Sigmoid colon (tissue), 7 donors: ENCODE measurements around the gene WNT6. TPM values are rescaled to one million over a fixed set of nuclear protein-coding genes. Genes with fewer than 3 reads are reported as not detected.

Experiments used
- DNase-seq: peaks from one replicate; pipeline ENCODE4 v3.0.0-alpha.2; 2019
- H3K27ac ChIP-seq, 4 donors: fragments of 200-600 bp; sonication (generic); one replicate each; pipeline ENCODE4 v1.5.1; 2016 to 2019; ENCODE audit warnings: mild to moderate bottlenecking in 1 of 4
- H3K27me3 ChIP-seq, 3 donors: fragments of 200-600 bp; sonication (generic); one replicate each; pipeline ENCODE4 v1.5.1; 2019; ENCODE audit warnings: mild to moderate bottlenecking in 1 of 3
- H3K36me3 ChIP-seq, 4 donors: fragments of 200-600 bp; sonication (generic); one replicate each; pipeline ENCODE4 v1.5.1; 2016 to 2019
- H3K4me1 ChIP-seq, 4 donors: fragments of 200-600 bp; sonication (generic); one replicate each; pipeline ENCODE4 v1.5.1; 2017 to 2019
- H3K4me3 ChIP-seq, 4 donors: fragments of 200-600 bp; sonication (generic); one replicate each; pipeline ENCODE4 v1.5.1; 2017 to 2019; ENCODE audit warnings: mild to moderate bottlenecking in 2 of 4, moderate library complexity in 1 of 4
- H3K9me3 ChIP-seq, 4 donors: fragments of 200-600 bp in 3 of 4; sonication (generic) in 3 of 4; one replicate each; pipeline versions ENCODE4 v1.5.1 to v1.6.1; 2013 to 2019
- EP300 ChIP-seq, 4 donors: sonication (generic); formaldehyde crosslinking; IDR thresholded peaks; one replicate each; pipeline ENCODE4 v1.6.1; 2017; ENCODE audit warnings: antibody characterized with exemption in 4 of 4
- POLR2A ChIP-seq, 2 donors: fragments of 450-650 bp; IDR thresholded peaks; one replicate each; pipeline ENCODE4 v1.6.1; 2016; ENCODE audit warnings: antibody characterized with exemption in 2 of 2, mild to moderate bottlenecking in 2 of 2, moderate library complexity in 2 of 2
- POLR2AphosphoS5 ChIP-seq, 4 donors: sonication (generic); formaldehyde crosslinking; IDR thresholded peaks; one replicate each; pipeline ENCODE4 v1.6.1; 2017; ENCODE audit warnings: antibody characterized with exemption in 4 of 4
- WGBS, 2 donors: extraction: QIAGEN DNeasy Blood & Tissue Kit; methylation state at CpG; one replicate each; pipeline ENCODE4 v1.1.7; 2013; 5-methylcytosine and 5-hydroxymethylcytosine counted together
- intact Hi-C: fragments of 100-400 bp; cut with DNase I; formaldehyde crosslinking; loops from one replicate; pipeline ENCODE4 v1.15.1; 2023
- polyA plus RNA-seq, 3 donors: library from polyadenylated mRNA; stranded (reverse); fragments of 200-250 nt; gene quantifications; one replicate each; pipeline ENCODE4 v1.2.3, GENCODE V29; 2013
- total RNA-seq, 4 donors: library from RNA; depleted of rRNA; stranded (reverse); fragments of >200 nt; gene quantifications; one replicate each; pipeline ENCODE4 v1.1.0, GENCODE V29; 2016
- TF ChIP-seq, protein P1 (sequence below), 4 experiments: fragments of 450-650 bp in 3 of 4; fragments of 200-600 bp in 1 of 4; IDR thresholded peaks; one replicate each; pipeline ENCODE4 v1.5.1; 2016 to 2019; ENCODE audit warnings: antibody characterized with exemption in 4 of 4, mild to moderate bottlenecking in 3 of 4, moderate library complexity in 2 of 4
- donor health status: healthy with polysubstance abuse.
- donor health status: Bipolar disorder and iron deficiency.
- donor health status: healthy.

WNT6 gene
- total and polyA plus RNA-seq, 7 donors, result 1.5 to 3.9 (median 2.9) TPM; not detected in 2

- H3K4me3 ChIP-seq, result no peak overlapping the region
- H3K4me1 ChIP-seq, result peaks cover 0 to 16% (median 13%) of the 10 kb centered on the region in 4 donors
- intact Hi-C loops, result no loop called here
- WGBS, 2 donors, result 41 to 55% methylated on average over 12 of the region's 12 CpGs
- peaks cover 8 to 34% (median 28%) of the 10 kb centered on the region in 3 donors for H3K27me3 ChIP-seq
- DNase-seq, result no peak
- H3K36me3 ChIP-seq, result no peaks in the 10 kb centered on the region
- no peaks in the 10 kb centered on the region for H3K9me3 ChIP-seq
- no peak overlapping the region for H3K27ac ChIP-seq
- TF ChIP-seq POLR2AphosphoS5 (IDR thresholded peaks at IDR 0.05), result no peak
- no peak for TF ChIP-seq POLR2A (IDR thresholded peaks at IDR 0.05)
- TF ChIP-seq EP300 (IDR thresholded peaks at IDR 0.05), result no peak
- TF ChIP-seq, protein P1, sequence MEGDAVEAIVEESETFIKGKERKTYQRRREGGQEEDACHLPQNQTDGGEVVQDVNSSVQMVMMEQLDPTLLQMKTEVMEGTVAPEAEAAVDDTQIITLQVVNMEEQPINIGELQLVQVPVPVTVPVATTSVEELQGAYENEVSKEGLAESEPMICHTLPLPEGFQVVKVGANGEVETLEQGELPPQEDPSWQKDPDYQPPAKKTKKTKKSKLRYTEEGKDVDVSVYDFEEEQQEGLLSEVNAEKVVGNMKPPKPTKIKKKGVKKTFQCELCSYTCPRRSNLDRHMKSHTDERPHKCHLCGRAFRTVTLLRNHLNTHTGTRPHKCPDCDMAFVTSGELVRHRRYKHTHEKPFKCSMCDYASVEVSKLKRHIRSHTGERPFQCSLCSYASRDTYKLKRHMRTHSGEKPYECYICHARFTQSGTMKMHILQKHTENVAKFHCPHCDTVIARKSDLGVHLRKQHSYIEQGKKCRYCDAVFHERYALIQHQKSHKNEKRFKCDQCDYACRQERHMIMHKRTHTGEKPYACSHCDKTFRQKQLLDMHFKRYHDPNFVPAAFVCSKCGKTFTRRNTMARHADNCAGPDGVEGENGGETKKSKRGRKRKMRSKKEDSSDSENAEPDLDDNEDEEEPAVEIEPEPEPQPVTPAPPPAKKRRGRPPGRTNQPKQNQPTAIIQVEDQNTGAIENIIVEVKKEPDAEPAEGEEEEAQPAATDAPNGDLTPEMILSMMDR (IDR thresholded peaks at IDR 0.05), result no peak
Observed at GRCh38 chr2:218885981-218886947, 26.7 kb downstream of the WNT6 start.

DNA sequence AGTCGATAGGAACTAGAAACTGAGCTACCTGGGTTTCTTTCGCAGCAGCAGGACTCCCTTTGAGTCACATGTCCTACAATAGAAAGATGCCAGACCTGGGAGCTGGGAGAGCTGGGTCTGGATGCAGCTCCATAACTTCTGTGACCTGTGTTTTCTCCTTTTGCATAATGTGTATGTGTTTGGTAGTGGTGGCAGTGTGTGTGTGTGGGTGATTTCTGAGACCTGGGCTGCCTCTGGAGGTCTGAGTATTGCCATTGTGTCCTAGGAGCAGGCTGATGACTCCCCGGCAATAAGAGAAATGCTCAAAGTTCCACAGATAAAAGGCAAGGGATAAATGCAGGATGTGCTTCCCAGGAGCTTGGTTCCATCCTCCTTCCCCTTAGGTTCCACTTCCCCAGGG is 27.5 kb downstream of the WNT6 start:
- H3K27me3 ChIP-seq, result peaks cover under 1 to 29% (median 20%) of the 10 kb centered on the region in 3 donors
- H3K4me3 ChIP-seq, result no peak overlapping the region
- peaks cover 0 to 16% (median 13%) of the 10 kb centered on the region in 4 donors for H3K4me1 ChIP-seq
- 81 to 88% methylated on average over 3 of the region's 3 CpGs for WGBS, 2 donors
- H3K36me3 ChIP-seq, result no peaks in the 10 kb centered on the region
- no peak for TF ChIP-seq EP300 (IDR thresholded peaks at IDR 0.05)
- TF ChIP-seq, protein P1 (IDR thresholded peaks at IDR 0.05), result no peak
- no peak for TF ChIP-seq POLR2A (IDR thresholded peaks at IDR 0.05)
- TF ChIP-seq POLR2AphosphoS5 (IDR thresholded peaks at IDR 0.05), result no peak
- intact Hi-C loops, result no loop called here
- H3K27ac ChIP-seq, result no peak overlapping the region
- H3K9me3 ChIP-seq, result no peaks in the 10 kb centered on the region
- DNase-seq, result no peak

DNA sequence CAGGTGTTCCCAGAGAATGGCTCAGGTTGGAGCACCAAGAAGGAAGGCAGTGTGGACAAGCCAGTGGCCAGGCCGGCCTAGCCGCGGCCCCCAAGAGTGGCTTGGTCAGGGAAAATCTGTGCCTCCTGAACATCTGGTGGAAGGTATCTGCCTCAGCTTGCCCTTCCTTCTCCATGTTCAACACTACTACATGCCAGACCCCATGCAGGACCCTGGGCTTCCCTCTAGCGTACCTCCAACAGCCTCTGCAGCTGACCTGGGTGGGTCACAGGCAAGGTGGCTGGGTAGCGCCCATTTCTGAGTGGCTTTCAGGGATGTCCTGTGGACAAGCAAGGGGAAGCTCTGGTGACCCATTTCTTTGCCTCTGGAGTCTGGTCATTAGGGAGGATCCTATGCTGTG is 28.7 kb downstream of the WNT6 start:
- intact Hi-C loops, result no loop called here
- DNase-seq, result no peak
- no peak for TF ChIP-seq POLR2A (IDR thresholded peaks at IDR 0.05)
- TF ChIP-seq POLR2AphosphoS5 (IDR thresholded peaks at IDR 0.05), result no peak
- TF ChIP-seq EP300 (IDR thresholded peaks at IDR 0.05), result no peak
- TF ChIP-seq, protein P1 (IDR thresholded peaks at IDR 0.05), result no peak
- no peaks in the 10 kb centered on the region for H3K36me3 ChIP-seq
- 77 to 97% methylated on average over 5 of the region's 5 CpGs for WGBS, 2 donors
- peaks cover 0 to 29% (median 12%) of the 10 kb centered on the region in 3 donors for H3K27me3 ChIP-seq
- H3K27ac ChIP-seq, result no peak overlapping the region
- H3K9me3 ChIP-seq, result no peaks in the 10 kb centered on the region
- no peak overlapping the region for H3K4me3 ChIP-seq
- H3K4me1 ChIP-seq, result peaks cover 0 to 19% (median 17%) of the 10 kb centered on the region in 4 donors

DNA sequence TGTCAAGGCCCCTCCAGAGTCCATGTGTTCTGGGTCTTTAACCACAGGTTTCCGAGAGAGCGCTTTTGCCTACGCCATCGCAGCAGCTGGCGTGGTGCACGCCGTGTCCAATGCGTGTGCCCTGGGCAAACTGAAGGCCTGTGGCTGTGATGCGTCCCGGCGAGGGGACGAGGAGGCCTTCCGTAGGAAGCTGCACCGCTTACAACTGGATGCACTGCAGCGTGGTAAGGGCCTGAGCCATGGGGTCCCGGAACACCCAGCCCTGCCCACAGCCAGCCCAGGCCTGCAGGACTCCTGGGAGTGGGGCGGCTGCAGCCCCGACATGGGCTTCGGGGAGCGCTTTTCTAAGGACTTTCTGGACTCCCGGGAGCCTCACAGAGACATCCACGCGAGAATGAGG is 30.3 kb downstream of the WNT6 start:
- H3K36me3 ChIP-seq, result no peaks in the 10 kb centered on the region
- intact Hi-C loops, result no loop called here
- peaks cover 15 to 32% (median 17%) of the 10 kb centered on the region in 3 donors for H3K27me3 ChIP-seq
- DNase-seq, result no peak
- TF ChIP-seq EP300 (IDR thresholded peaks at IDR 0.05) (no peak), POLR2A (IDR thresholded peaks at IDR 0.05) (no peak)
- 90 to 95% methylated on average over 23 of the region's 23 CpGs for WGBS, 2 donors
- peaks cover 0 to 12% (median 10%) of the 10 kb centered on the region in 4 donors for H3K4me1 ChIP-seq
- H3K9me3 ChIP-seq, result no peaks in the 10 kb centered on the region
- no peak overlapping the region for H3K27ac ChIP-seq
- no peak overlapping the region for H3K4me3 ChIP-seq

GRCh38 chr2:218890369-218890768 is 30.8 kb downstream of the WNT6 start:
- intact Hi-C loops, result no loop called here
- peaks cover 19 to 36% (median 21%) of the 10 kb centered on the region in 3 donors for H3K27me3 ChIP-seq
- 75 to 79% methylated on average over 3 of the region's 3 CpGs for WGBS, 2 donors
- H3K36me3 ChIP-seq, result no peaks in the 10 kb centered on the region
- no peaks in the 10 kb centered on the region for H3K9me3 ChIP-seq
- TF ChIP-seq, protein P1 (IDR thresholded peaks at IDR 0.05), result no peak
- no peak for TF ChIP-seq POLR2A (IDR thresholded peaks at IDR 0.05)
- TF ChIP-seq POLR2AphosphoS5 (IDR thresholded peaks at IDR 0.05), result no peak
- no peak for DNase-seq
- H3K4me1 ChIP-seq, result peaks cover 0 to 12% (median 10%) of the 10 kb centered on the region in 4 donors
- H3K4me3 ChIP-seq, result no peak overlapping the region
- no peak overlapping the region for H3K27ac ChIP-seq
